Measurements from ENCODE around the gene KCNRG. TPM values are rescaled to one million over a fixed set of nuclear protein-coding genes. Genes with fewer than 3 reads are reported as not detected.
"Not testable (repeated sequence)": the region's sequence is repeated elsewhere in the genome, so short reads cannot be mapped to it uniquely, and the experiment has no call there.

Gene KCNRG
- total RNA-seq, 1 donor from 2014 or later: 10.7 TPM

DNA sequence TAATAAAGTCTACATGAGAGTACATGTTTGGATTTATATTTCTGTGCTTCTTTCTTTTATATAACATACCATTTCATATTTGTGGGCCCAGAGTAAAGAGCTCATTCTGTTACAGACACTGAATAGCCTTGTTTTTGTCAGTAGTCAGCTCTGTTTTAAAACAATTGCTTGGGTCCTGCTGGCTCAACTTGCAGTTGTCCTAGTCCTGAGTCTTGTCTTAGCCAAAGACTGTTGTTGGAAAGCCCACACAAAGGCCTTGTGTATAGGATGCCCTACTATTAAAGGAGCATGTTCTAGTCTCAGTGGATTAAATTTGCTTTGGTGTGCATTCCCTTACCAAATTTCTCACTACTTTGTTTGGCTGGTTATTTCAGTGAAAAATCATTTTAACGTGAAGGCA, 3.8 kb upstream of the KCNRG start:
- DNase-seq (ENCODE audit: low read depth in 2 of 2): no peak

DNA sequence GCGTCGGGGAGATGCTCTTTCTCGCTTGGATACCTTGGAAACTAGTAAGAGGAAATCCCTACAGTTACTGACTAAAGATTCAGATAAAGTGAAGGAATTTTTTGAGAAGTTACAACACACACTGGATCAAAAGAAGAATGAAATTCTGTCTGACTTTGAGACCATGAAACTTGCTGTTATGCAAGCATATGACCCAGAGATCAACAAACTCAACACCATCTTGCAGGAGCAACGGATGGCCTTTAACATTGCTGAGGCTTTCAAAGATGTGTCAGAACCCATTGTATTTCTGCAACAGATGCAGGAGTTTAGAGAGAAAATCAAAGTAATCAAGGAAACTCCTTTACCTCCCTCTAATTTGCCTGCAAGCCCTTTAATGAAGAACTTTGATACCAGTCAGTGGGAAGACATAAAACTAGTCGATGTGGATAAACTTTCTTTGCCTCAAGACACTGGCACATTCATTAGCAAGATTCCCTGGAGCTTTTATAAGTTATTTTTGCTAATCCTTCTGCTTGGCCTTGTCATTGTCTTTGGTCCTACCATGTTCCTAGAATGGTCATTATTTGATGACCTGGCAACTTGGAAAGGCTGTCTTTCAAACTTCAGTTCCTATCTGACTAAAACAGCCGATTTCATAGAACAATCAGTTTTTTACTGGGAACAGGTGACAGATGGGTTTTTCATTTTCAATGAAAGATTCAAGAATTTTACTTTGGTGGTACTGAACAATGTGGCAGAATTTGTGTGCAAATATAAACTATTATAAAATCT, 2.7 kb upstream of the KCNRG start:
- DNase-seq (ENCODE audit: low read depth in 2 of 2): no peak

DNA sequence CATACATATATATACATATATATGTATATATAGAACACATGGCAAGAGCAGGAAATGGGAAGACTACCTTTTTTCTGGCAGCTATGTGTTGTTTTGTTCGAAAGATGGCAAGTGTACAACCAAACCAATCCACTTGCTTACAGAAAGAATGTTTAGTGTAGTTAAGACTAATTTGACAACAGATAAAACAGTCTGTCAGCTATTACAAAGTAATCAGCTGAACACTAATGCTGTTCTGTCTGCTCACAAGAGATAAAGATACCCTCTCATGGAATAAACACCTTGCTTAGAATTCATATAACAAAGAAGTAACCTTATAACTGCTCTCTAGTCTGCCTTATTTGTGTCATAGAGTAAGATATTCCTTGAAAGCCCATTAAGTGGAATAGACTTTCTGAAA, 858 bp upstream of the KCNRG start:
- no peak for DNase-seq (ENCODE audit: low read depth in 2 of 2)

DNA sequence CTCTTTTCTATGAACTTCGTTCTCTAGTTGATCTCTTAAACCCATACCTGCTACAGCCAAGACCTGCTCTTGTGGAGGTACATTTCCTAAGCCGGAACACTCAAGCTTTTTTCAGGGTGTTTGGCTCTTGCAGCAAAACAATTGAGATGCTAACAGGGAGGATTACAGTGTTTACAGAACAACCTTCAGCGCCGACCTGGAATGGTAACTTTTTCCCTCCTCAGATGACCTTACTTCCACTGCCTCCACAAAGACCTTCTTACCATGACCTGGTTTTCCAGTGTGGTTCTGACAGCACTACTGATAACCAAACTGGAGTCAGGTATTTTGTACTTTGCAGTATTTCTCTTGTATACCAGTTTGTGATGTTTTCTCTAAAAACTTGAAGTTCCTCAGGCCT, 506 bp downstream of the KCNRG start:
- no peak for DNase-seq (ENCODE audit: low read depth in 2 of 2)

DNA sequence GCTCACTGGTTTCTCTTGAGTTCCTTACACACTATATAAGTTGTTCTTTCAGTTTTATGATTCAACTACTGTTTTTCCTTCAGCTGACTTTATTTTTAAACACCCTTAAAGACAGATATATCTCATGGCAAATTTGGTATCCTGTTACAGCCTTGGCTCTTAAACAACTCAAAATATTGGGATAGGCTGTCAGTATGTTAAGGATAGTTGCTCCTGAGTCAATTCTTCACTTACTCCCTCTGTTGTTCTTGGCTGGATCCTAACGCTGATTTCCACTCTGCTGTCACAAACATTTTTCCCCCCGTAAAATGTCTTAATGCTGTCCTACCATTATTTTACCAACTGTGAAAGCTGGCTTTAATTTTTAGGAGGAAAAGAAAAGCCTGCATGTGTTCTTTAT, 1.2 kb downstream of the KCNRG start:
- peak; percentile 20 to 32 for DNase-seq (ENCODE audit: low read depth in 2 of 2)

DNA sequence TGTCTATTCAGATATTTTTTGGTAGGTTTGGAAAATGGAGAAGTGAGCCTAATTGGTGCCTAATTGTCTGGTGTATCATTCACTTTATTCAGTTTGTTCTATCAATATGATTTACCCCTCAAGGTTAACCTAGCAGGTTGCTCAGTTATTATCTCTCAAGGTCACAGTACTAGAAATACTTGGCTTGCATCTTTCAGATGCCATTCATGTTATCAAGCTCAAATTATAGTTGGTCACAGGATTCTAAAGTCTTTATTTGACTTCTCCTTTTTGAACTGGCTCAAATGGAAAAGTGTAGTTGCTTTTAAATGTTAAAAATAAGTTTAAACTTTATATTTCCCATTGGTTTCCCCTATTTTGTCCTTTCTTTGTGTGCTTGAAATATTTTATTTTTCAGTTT, 2.6 kb downstream of the KCNRG start:
- DNase-seq (ENCODE audit: low read depth in 2 of 2): no peak

DNA sequence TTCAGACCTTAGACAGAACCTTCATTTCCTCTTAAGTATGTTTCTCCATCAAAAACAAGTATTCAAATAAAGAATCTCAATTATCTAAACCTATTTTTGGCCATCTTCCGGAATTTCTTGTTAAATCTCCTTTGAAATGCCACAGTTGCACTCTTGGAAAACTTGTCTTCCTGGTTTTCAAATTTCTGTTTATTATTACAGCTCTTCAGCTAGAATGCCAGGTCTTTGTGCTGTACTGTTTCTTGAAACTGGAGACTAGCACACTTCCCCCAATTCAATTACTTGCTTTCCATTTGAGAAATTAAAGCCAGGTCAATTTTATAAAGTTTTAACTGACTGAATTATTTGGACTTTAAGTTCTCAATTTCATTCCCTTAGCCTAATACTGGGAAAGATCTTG, 10.2 kb downstream of the KCNRG start:
- DNase-seq (ENCODE audit: low read depth in 2 of 2): peak in 1 of 2 donors; percentile 26

DNA sequence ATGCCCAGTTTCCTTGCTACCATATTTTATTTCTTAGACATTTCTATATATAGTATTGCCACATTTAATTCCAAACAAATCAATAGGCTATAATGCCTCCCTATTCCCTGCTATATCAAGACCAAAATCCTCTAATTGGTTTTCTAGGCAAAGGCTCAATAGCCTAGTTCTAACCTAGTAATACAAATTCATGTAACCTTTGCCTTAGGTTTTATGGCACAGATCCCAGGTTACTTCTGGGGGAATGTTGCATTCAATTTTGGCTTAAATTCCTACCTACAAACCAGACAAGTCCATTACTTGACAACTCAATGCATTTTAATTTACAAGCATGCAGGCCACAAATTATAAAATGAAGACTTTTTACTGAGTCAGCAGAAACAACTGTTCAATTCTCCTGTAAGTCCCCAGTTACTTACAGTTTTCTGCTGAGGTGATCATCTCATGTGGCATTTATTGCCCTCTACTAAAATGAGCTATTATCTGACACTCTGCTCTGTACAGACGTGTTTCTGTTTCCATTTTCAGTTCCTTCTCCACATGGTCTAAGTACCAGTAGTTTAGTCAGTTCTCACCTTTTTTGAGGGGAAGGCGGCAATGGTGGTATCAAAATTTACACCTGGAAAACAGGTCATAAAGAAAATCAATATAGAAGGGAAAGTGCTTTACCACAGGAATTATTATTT, 11.7 kb downstream of the KCNRG start:
- DNase-seq (ENCODE audit: low read depth in 2 of 2): no peak

DNA sequence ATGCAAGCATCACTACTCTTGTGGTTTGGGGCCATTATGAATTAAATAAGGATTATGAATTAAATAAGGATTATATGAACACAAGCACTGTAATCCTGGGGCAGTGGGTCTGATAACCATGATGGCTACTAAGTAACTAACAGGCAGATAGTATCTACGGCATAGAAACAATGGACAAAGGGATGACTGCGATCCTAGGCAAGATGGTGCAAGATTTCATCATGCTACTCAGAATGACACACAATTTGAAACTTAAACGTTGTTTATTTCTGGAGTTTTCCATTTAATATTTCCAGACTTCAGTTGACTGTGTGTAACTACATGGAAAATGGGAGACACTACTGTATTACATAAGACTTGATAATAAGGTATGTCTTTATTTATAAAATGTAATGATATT, 15.1 kb downstream of the KCNRG start:
- no peak for DNase-seq (ENCODE audit: low read depth in 2 of 2)

DNA sequence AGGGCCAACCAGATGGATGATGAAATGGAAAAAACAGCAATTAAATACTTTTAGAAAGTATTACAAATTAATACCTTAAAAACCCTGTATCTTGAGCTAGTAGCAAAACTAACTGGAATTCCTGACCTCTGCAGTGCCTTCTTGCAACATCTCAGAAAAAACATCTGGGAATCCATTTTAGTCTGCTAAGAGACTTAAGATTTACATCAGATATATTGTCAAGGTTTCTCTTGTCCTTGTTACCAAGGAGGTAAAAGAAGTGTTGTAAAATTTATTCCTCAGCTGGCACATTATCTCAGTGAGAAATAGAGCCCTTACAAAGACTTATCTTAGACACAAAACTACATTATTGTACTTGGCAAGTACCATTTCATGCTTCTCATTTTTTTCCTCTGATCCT, 18.5 kb downstream of the KCNRG start:
- no peak for DNase-seq (ENCODE audit: low read depth in 2 of 2)

DNA sequence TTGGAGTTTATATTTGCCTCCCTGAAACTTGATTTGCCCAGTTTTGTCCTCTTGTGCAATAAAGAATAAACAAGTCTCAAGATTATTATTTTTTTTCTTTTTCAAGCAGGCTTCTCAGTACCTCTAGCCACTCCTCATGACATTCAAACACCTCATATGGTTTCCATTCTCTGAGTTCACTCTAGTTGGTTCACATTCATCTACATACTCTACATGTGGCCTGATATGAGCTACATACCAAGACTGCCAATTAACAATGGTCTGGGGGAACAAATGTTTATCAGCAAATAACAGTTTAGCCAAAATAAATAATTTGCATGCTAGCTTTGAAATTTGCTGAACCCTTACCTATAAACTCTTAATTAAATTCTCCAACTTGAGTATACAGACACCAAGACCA, 22.5 kb downstream of the KCNRG start:
- DNase-seq (ENCODE audit: low read depth in 2 of 2): no peak

DNA sequence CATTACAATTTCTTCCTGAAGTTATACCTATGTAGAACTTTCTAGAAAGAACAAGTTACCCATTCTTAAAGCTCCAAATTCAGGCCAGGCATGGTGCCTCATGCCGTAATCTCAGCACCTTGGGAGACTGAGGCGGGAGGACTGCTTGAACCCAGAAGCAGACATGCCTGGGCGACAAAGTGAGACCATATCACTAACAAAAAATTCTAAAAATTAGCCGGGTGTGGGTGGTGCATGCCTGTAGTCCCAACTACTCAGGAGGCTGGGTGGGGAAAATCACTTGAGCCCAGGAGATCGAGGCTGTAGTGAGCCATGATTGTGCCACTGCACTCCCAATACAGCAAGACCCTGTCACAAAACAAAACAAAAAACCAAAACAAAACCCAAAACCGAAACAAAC, 23.0 kb downstream of the KCNRG start:
- no peak for DNase-seq (ENCODE audit: low read depth in 2 of 2)

DNA sequence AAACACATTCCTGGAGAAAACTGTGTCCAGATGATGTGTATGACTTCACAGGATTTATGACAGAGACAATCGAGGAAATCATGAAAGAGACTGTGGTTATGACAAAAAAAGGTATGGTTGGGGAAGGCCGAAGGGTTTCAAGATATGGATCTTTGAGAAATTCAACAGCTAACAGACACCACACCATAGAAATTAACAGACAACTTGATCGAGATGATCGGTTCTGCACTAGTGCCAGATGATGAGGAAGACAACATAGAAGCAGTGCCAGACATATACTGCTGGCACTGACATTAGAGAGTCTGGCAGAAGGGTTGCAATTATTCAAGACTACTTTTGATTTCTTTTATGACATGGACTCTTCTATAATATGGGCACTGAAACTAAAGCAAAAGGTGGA, 37.2 kb downstream of the KCNRG start:
- no peak for DNase-seq (ENCODE audit: low read depth in 2 of 2)

DNA sequence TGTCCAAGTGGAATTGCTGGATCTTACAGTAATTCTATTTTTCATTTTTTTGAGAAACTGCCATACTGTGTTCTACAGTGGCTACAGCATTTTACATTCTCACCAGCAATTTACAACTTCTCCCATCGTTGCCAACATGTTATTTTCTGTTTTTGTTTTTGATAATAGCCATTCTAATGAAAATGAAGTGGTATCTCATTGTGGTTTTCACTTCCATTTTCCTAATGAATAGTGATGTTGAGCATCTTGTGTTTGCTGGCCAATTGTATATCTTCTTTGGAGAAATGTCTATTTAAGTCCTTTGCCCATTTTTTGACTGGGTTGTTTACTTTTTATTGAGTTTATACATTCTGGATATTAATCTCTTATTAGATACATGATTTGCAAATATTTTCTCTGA, 38.6 kb downstream of the KCNRG start:
- DNase-seq (ENCODE audit: low read depth in 2 of 2): no peak

DNA sequence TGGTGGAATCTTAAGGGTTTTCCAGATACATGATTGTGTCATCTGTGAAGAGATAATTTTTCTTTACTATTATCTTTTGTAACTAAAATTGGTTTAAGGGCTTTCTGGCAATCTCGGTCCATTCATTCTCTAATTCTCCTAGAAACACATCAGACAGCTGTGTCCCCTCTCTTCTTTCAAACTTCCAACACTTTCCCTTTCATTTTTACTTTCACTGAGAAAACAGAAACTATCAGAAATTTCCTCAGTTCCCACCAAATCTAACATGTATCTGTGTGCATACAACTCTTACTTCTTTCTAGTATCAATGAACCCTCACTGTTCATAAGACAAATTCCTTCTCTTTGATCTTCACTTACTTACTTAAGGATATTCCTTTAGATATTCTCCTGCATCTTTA, 40.2 kb downstream of the KCNRG start:
- peak; percentile 7 to 15 for DNase-seq (ENCODE audit: low read depth in 2 of 2)

DNA sequence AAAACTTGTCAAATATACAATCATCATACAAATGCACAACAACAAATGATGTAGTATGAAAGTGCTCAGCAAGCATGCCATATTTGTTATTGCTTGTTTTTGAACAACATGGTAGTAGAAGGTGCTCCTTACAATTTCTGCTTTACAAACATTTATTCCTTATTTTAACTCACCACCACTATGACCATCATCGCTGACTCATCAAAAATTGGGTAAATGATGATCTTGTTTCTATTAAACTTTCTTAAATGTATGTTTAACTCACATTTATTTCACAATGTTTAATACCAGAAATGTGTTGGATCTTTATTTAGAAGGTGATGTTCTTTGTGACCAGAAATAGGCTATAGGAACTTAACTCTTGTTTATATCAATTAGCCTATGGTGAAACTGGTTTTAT, 45.5 kb downstream of the KCNRG start:
- DNase-seq (ENCODE audit: low read depth in 2 of 2): no peak

DNA sequence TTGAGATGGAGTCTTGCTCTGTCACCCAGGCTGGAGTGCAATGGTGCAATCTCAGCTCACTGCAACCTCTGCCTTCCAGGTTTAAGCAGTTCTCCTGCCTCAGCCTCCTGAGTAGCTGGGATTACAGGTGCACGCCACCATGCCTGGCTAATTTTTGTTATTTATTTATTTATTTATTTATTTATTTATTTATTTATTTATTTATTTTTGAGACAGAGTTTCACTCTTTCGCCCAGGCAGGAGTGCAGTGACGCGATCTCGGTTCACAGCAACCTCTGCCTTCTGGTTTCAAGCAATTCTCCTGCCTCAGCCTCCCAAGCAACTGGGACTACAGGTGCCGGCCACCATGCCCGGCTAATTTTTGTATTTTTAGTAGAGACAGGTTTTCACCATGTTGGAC, 47.1 kb downstream of the KCNRG start:
- DNase-seq (ENCODE audit: low read depth in 2 of 2): not testable (repeated sequence)

DNA sequence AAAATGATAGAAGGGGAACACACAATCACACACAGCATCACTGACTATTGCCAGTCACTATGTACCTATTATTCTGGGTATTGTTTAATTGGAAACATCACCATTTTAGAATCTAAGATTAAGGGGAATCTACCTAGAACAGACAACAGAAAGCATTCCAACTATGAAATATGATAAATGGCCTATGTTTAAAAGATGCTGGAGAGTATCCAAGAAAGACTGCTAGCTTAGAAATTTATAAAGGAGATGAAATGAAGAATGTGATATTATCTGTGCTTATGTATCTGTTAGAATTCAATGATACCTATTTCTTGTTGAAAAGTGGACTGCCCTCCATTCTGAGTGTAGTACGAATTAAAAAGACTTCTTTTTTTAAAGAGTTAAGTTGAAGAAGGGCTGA, 50.5 kb downstream of the KCNRG start:
- DNase-seq (ENCODE audit: low read depth in 2 of 2): no peak

DNA sequence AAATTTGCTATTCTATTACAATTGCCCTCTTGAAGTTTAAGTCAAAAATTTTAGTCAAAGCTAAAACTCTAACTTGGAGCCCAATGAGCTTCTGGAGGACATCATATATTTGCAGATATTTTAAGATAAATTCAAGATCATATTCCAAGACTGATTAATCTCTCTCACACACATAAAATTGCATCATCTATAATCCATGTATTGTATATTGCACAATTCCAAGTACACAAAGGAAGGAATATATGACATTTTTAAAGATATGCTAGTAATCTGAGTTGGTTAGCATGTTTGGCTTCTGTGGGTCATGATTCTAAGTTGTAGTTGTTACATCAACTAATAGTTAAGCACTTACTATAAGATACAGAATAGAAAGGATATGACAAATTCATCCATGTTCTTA, 53.3 kb downstream of the KCNRG start:
- DNase-seq (ENCODE audit: low read depth in 2 of 2): no peak

DNA sequence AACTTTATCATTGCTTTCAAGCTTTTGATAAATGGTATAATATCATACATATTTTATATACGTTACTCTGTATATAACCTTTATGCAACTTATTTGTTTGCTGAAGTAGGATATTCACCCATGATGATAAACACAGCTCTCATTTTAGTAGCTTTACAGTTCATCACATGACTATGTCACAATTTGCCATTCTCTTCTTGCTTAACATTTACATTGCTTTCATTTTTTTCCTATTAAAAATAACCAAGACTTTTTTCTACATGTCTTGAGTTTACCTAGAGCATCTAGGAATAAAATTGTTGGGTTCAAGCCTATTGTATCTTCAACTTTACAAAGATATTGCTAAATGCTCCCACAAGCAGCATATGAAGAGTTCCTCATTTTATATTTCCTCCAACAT, 54.0 kb downstream of the KCNRG start:
- no peak for DNase-seq (ENCODE audit: low read depth in 2 of 2)

DNA sequence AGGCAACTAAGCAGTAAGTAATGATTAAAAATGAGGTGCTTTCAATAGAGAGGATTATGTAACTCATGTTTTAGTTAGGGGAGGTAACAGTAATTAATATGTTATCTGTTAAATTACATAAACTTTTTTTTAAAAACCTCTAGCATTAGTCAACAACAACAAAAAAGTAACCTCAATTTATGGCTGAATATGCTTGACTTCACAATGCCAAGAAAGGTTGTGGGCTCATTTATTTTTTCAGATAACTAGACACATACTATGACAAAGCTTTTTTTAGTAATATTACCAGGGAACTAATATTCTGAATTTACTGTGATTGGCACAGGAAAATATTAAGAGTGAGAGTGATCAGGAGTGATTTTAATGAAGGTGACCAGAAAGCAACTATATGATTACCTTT, 54.9 kb downstream of the KCNRG start:
- DNase-seq (ENCODE audit: low read depth in 2 of 2): no peak
